Thoracic aorta (tissue), 2 donors: Measurements from ENCODE around the gene HNRNPC. TPM values are rescaled to one million over a fixed set of nuclear protein-coding genes. Genes with fewer than 3 reads are reported as not detected.

ENCODE experiments used
- ATAC-seq: fragments of 150-250 bp; one replicate; pipeline ENCODE4 v1.8.0; 2017; ENCODE audit warnings: low read depth; ENCODE audit not compliant: insufficient number of reproducible peaks, low FRiP score
- DNase-seq: peaks from one replicate; pipeline ENCODE4 v3.0.0-alpha.2; 2020; ENCODE audit warnings: low spot score
- H3K27ac ChIP-seq, 2 donors: fragments of 200-600 bp; sonication (generic); 1 replicate in 1 of 2; 2 replicates in 1 of 2; pipeline ENCODE4 v1.5.1; 2016; ENCODE audit warnings: mild to moderate bottlenecking in 2 of 2, moderate library complexity in 2 of 2
- H3K27me3 ChIP-seq: fragments of 200-600 bp; sonication (generic); replicated peaks from 2 replicates; pipeline ENCODE4 v1.6.0; 2016; ENCODE audit warnings: mild to moderate bottlenecking; ENCODE audit not compliant: insufficient read depth
- H3K36me3 ChIP-seq: fragments of 200-600 bp; sonication (generic); one replicate; pipeline ENCODE4 v1.5.1; 2016
- H3K4me1 ChIP-seq, 2 donors: fragments of 200-600 bp; sonication (generic); 1 replicate in 1 of 2; 2 replicates in 1 of 2; pipeline versions ENCODE4 v1.5.1 to v1.6.0; 2016; ENCODE audit warnings: low read depth in 2 of 2, mild to moderate bottlenecking in 1 of 2; ENCODE audit not compliant: control insufficient read depth in 1 of 2
- H3K4me3 ChIP-seq: fragments of 200-600 bp; sonication (generic); 2 replicates; pipeline ENCODE4 v1.5.1; 2016; ENCODE audit warnings: mild to moderate bottlenecking
- H3K9me3 ChIP-seq: fragments of 200-600 bp; sonication (generic); 2 replicates; pipeline ENCODE4 v1.5.1; 2016
- total RNA-seq, 2 donors: library from RNA; depleted of rRNA; stranded (reverse); fragments of >200 nt; gene quantifications; one replicate each; pipeline versions ENCODE4 v1.1.0 to v1.2.3, GENCODE V29; 2016
- TF ChIP-seq, protein P1 (sequence below): fragments of 200-600 bp; sonication (generic); IDR thresholded peaks from one replicate; pipeline ENCODE4 v1.5.1; 2019; ENCODE audit warnings: antibody characterized with exemption

HNRNPC gene
- total RNA-seq, 2 donors from 2014 or later, result 208 to 422 TPM

DNA sequence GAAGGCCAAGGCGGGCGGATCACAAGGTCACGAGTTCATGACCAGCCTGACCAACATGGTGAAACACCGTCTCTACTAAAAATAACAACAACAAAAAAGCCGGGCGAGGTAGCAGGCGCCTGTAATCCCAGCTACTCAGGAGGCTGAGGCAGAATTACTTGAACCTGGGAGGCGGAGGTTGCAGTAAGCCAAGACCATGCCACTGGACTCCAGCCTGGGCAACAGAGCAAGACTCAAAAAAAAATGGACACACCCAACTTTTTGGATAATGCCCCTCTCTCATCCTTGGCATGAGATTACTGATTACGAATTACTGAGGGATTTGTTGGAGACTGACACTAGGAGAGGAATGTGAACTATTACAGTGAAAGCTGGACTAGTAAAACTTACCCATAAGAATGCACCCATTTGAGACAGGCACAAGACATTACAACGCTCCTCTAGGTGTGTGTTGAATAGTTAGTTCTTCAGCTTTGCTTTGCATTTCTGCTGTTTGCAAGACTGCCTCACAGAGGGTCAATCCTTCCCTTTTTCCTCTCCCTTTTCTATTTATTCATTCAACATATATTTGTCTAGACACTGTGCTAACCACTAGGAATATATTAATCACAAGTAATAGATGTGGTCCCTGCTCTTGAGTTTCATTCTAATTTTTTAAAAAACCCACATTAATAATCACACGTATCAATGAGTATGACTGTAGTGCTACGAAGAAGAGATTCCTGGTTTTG is 67.3 kb downstream of the HNRNPC start:
- peaks cover 6% of the 10 kb centered on the region for H3K9me3 ChIP-seq
- TF ChIP-seq, protein P1, sequence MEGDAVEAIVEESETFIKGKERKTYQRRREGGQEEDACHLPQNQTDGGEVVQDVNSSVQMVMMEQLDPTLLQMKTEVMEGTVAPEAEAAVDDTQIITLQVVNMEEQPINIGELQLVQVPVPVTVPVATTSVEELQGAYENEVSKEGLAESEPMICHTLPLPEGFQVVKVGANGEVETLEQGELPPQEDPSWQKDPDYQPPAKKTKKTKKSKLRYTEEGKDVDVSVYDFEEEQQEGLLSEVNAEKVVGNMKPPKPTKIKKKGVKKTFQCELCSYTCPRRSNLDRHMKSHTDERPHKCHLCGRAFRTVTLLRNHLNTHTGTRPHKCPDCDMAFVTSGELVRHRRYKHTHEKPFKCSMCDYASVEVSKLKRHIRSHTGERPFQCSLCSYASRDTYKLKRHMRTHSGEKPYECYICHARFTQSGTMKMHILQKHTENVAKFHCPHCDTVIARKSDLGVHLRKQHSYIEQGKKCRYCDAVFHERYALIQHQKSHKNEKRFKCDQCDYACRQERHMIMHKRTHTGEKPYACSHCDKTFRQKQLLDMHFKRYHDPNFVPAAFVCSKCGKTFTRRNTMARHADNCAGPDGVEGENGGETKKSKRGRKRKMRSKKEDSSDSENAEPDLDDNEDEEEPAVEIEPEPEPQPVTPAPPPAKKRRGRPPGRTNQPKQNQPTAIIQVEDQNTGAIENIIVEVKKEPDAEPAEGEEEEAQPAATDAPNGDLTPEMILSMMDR, result no peak
- H3K36me3 ChIP-seq, result peaks cover 7% of the 10 kb centered on the region
- H3K27me3 ChIP-seq, result no peaks in the 10 kb centered on the region
- no peaks in the 10 kb centered on the region for H3K4me1 ChIP-seq
- no peak overlapping the region for H3K27ac ChIP-seq
- no peak overlapping the region for H3K4me3 ChIP-seq
- DNase-seq (no peak), ATAC-seq (no peak)

DNA sequence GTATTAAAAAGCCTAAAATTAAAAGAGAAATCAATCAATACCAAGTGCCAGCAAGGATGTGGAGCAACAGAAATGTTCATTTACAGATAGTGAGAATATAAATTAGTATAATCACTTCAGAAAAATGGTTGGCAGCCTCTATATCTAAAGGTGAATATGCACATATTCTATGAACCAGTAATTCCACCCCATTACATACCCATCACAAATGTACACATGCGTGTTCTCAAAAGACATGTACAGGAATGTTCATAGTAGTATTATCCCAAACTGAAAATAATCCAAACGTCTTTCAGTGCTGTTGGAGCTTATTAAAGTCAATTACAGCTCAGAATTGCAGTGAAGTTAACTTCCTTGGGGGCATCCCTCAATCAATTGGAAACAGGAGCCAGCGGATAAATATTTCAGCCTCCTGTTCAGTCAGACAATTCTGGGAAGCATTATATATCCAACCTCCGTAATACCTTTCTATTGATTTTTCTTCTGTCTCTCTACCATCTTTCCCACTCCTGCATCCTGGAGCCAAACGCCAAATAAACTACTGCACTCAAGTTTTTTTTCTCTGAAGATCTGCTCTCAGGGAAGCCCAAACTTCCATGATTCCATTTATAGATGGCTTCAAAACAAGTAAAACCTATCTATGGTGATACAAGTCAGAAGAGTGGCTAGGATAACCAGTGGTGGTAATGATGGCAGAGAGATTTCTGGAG is 68.3 kb downstream of the HNRNPC start:
- ATAC-seq, result no peak
- peaks cover 7% of the 10 kb centered on the region for H3K36me3 ChIP-seq
- TF ChIP-seq, protein P1, result no peak

DNA sequence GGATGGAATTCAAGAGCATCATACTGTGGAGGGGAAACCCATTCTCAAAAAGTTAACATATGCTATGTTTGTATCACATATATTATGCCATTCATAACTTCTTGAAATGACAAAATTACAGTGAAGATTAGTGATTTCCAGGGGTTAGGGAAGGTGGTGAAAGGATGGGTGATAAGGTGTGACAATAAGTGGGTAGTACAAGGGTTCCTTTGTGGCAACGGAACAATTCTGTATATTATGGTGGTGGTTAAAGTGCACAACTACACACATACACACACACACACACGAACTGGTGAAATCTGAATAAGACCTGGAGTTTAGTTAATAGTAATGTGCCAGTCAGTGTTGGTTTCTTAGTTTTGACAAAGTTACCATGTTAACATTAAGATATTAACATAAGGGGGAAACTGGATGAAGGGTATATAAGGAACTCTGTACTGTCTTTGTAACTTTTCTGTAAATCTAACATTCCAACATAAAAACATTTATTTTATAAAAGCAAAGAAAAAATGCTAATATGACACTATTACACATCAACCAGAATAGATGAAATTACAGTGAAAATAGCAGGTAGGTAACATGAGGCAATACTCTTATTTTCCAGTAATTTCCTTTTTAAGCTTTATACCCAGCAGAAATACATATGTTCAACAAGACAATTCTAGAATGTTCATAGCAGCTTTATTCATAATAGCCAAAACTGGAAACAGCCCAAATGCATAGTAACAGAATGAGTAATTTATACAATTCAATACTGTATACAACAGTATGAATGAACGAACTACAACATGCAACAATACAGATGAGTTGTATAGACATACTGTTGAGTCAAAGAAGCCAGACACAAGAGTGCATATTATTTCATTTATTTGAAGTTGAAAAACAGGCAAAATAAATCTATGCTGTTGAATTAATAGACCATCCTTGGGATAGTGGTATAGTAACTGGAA is 69.4 kb downstream of the HNRNPC start:
- DNase-seq (no peak), ATAC-seq (no peak)
- no peaks in the 10 kb centered on the region for H3K4me1 ChIP-seq
- H3K36me3 ChIP-seq, result peaks cover 5% of the 10 kb centered on the region
- no peak overlapping the region for H3K27ac ChIP-seq
- TF ChIP-seq, protein P1, result no peak
- no peak overlapping the region for H3K4me3 ChIP-seq
- H3K9me3 ChIP-seq, result peaks cover 6% of the 10 kb centered on the region
- H3K27me3 ChIP-seq, result no peaks in the 10 kb centered on the region

More for the DNA sequence above, 68.3 kb downstream of the HNRNPC start:
- Histone ChIP-seq H3K27me3 (no peaks in the 10 kb centered on the region), H3K4me1 (no peaks in the 10 kb centered on the region), H3K27ac (no peak overlapping the region), H3K4me3 (no peak overlapping the region), H3K9me3 (peaks cover 6% of the 10 kb centered on the region)
- DNase-seq, result no peak

DNA sequence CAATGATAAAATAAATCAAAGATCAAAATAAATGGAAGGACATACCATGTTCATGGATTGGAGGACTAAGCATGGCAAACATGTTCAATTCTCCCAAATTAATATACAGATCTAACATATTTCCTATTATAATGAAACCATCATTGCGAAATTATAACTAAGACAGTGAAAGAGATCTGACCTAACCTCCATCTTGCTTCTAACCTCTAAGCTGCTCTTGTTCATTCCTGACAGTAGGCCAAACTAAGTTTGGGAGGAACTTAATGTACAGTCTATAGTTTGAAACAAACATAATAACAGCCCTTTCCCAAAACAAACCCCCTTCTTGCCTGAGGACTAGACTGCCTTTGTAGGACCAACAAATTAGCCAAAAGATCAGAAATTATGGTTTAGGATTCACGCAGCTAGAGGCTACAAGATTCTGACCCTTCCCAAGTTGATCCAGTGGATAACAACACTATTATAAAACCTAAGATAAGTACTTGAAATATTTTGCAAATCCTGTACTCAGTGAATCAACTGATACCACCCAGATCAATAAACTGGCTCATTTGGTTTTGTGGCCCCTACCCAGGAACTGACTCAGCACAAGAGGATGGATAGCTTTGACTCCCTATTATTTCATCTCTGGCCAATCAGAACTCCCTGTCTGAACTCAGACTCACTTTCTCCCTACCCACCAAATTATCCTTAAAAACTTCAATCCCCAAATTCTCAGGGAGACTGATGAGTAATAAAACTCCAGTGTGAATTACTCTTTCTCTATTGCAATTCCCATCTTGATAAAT is 71.6 kb downstream of the HNRNPC start:
- TF ChIP-seq, protein P1, result no peak
- Histone ChIP-seq H3K4me3 (no peak overlapping the region), H3K4me1 (no peaks in the 10 kb centered on the region), H3K27ac (no peak overlapping the region), H3K27me3 (no peaks in the 10 kb centered on the region), H3K36me3 (no peaks in the 10 kb centered on the region), H3K9me3 (peaks cover 6% of the 10 kb centered on the region)
- ATAC-seq (no peak), DNase-seq (no peak)
